Smooth muscle cell (in vitro differentiated cells): ENCODE measurements around the gene ETV6. TPM values are rescaled to one million over a fixed set of nuclear protein-coding genes. Genes with fewer than 3 reads are reported as not detected.

ENCODE experiments used
- DNase-seq: peaks from one replicate; lab custom pipeline; 2025; ENCODE audit not compliant: unreplicated experiment; lab: John Stamatoyannopoulos, UW
- H2AFZ ChIP-seq: fragments of 200-600 bp; sonication (generic); 2 replicates; pipeline ENCODE4 v1.6.0; 2016; ENCODE audit warnings: antibody characterized with exemption, low read depth, mild to moderate bottlenecking
- H3F3A ChIP-seq: fragments of 200-600 bp; sonication (generic); 2 replicates; pipeline ENCODE4 v1.6.0; 2017; ENCODE audit warnings: antibody characterized with exemption, low read depth
- H3K27ac ChIP-seq: fragments of 200-600 bp; sonication (generic); 2 replicates; pipeline ENCODE4 v1.5.1; 2016; ENCODE audit warnings: low read depth, mild to moderate bottlenecking
- H3K27me3 ChIP-seq: fragments of 200-600 bp; sonication (generic); 2 replicates; pipeline ENCODE4 v1.6.1; 2016; ENCODE audit warnings: low read depth, mild to moderate bottlenecking
- H3K36me3 ChIP-seq: fragments of 200-600 bp; sonication (generic); 2 replicates; pipeline ENCODE4 v1.5.1; 2016; ENCODE audit warnings: low read depth
- H3K4me1 ChIP-seq: fragments of 200-600 bp; sonication (generic); 2 replicates; pipeline ENCODE4 v1.5.1; 2016; ENCODE audit warnings: low read depth
- H3K4me2 ChIP-seq: fragments of 200-600 bp; sonication (generic); 2 replicates; pipeline ENCODE4 v1.6.0; 2016; ENCODE audit warnings: mild to moderate bottlenecking
- H3K4me3 ChIP-seq: fragments of 200-600 bp; sonication (generic); 2 replicates; pipeline ENCODE4 v1.5.1; 2016; ENCODE audit warnings: mild to moderate bottlenecking
- H3K79me2 ChIP-seq: fragments of 200-600 bp; sonication (generic); 2 replicates; pipeline ENCODE4 v1.6.0; 2016; ENCODE audit warnings: low read depth, mild to moderate bottlenecking
- H3K9ac ChIP-seq: fragments of 200-600 bp; sonication (generic); 2 replicates; pipeline ENCODE4 v1.6.0; 2016; ENCODE audit warnings: low read depth
- H3K9me3 ChIP-seq: fragments of 200-600 bp; sonication (generic); replicated peaks from 2 replicates; pipeline ENCODE4 v1.5.1; 2016; ENCODE audit warnings: low read depth
- H4K20me1 ChIP-seq: fragments of 200-600 bp; sonication (generic); 2 replicates; pipeline ENCODE4 v1.6.0; 2016; ENCODE audit warnings: low read depth
- CTCF ChIP-seq: fragments of 200-600 bp; sonication (generic); IDR thresholded peaks from 2 replicates; pipeline ENCODE4 v1.5.1; 2017; ENCODE audit warnings: borderline replicate concordance, mild to moderate bottlenecking, antibody characterized with exemption; ENCODE audit not compliant: insufficient read depth, poor library complexity, severe bottlenecking
- whole genome bisulfite sequencing: methylation state at CpG from one replicate; pipeline ENCODE4 v1.1.7; 2016; ENCODE audit warnings: low lambda C conversion rate; 5-methylcytosine and 5-hydroxymethylcytosine counted together
- polyA plus RNA-seq: library from polyadenylated mRNA; unstranded; fragments of >200 nt; fragmentation: Nextera tagmentation; extraction: Ambion mirVana; gene quantifications from 2 replicates; pipeline ENCODE4 v1.2.1, GENCODE V29; 2016
- total RNA-seq: library from RNA; depleted of rRNA; stranded (reverse); fragments of >200 nt; gene quantifications from 2 replicates; pipeline ENCODE4 v1.2.3, GENCODE V29; 2014

ETV6 gene
- total and polyA plus RNA-seq, 2 experiments from 2014 or later: 11.5 to 23.8 TPM

GRCh38 chr12:11715621-11716020 is 66.1 kb downstream of the ETV6 start:
- TF ChIP-seq CTCF: no peak
- peaks cover 56% of the 10 kb centered on the region for H3K79me2 ChIP-seq
- H4K20me1 ChIP-seq: no peaks in the 10 kb centered on the region
- H3K9ac ChIP-seq: no peak overlapping the region
- DNase-seq: no peak
- no peaks in the 10 kb centered on the region for H3K36me3 ChIP-seq
- no peak overlapping the region for H2AFZ ChIP-seq
- H3F3A ChIP-seq: peaks cover 37% of the 10 kb centered on the region
- no peaks in the 10 kb centered on the region for H3K9me3 ChIP-seq
- H3K4me1 ChIP-seq: peaks cover 46% of the 10 kb centered on the region
- no peaks in the 10 kb centered on the region for H3K27me3 ChIP-seq
- 86% methylated on average over 4 of the region's 4 CpGs for WGBS
- peak overlapping the region; percentile 12 for H3K27ac ChIP-seq
- H3K4me3 ChIP-seq: no peak overlapping the region
- no peak overlapping the region for H3K4me2 ChIP-seq

- Histone ChIP-seq H3K27ac (peak overlapping the region; percentile 99), H3K4me1 (peaks cover 44% of the 10 kb centered on the region), H3K4me2 (peak overlapping the region; percentile 73), H3K27me3 (no peaks in the 10 kb centered on the region), H3K79me2 (peaks cover 56% of the 10 kb centered on the region), H2AFZ (no peak overlapping the region), H3F3A (peaks cover 43% of the 10 kb centered on the region), H3K9ac (peak overlapping the region; percentile 83), H3K9me3 (no peaks in the 10 kb centered on the region), H3K36me3 (no peaks in the 10 kb centered on the region), H3K4me3 (no peak overlapping the region), H4K20me1 (no peaks in the 10 kb centered on the region)
- WGBS: 43% methylated on average over 8 of the region's 8 CpGs
- no peak for DNase-seq
- TF ChIP-seq CTCF: no peak
These were observed 67.5 kb downstream of the ETV6 start for GRCh38 chr12:11716794-11717518.

- peak overlapping the region; percentile 99 for H3K27ac ChIP-seq
- WGBS: 14% methylated on average over 8 of the region's 8 CpGs
- H3K79me2 ChIP-seq: peaks cover 56% of the 10 kb centered on the region
- H3K36me3 ChIP-seq: no peaks in the 10 kb centered on the region
- no peaks in the 10 kb centered on the region for H4K20me1 ChIP-seq
- no peak overlapping the region for H3K4me3 ChIP-seq
- DNase-seq: no peak
- H3K4me1 ChIP-seq: peaks cover 41% of the 10 kb centered on the region
- H3K4me2 ChIP-seq: peak overlapping the region; percentile 73
- peak overlapping the region; percentile 83 for H3K9ac ChIP-seq
- no peaks in the 10 kb centered on the region for H3K27me3 ChIP-seq
- H2AFZ ChIP-seq: no peak overlapping the region
- no peak for TF ChIP-seq CTCF
- peaks cover 39% of the 10 kb centered on the region for H3F3A ChIP-seq
- H3K9me3 ChIP-seq: no peaks in the 10 kb centered on the region
These were observed 68.1 kb downstream of the ETV6 start for GRCh38 chr12:11717519-11717961.

- no peak for TF ChIP-seq CTCF
- no peaks in the 10 kb centered on the region for H3K36me3 ChIP-seq
- no peak for DNase-seq
- peaks cover 39% of the 10 kb centered on the region for H3F3A ChIP-seq
- peak overlapping the region; percentile 99 for H3K27ac ChIP-seq
- no peak overlapping the region for H2AFZ ChIP-seq
- peaks cover 41% of the 10 kb centered on the region for H3K4me1 ChIP-seq
- peak overlapping the region; percentile 73 for H3K4me2 ChIP-seq
- peak overlapping the region; percentile 83 for H3K9ac ChIP-seq
- H3K27me3 ChIP-seq: no peaks in the 10 kb centered on the region
- H4K20me1 ChIP-seq: no peaks in the 10 kb centered on the region
- no peaks in the 10 kb centered on the region for H3K9me3 ChIP-seq
- H3K79me2 ChIP-seq: peaks cover 56% of the 10 kb centered on the region
- no peak overlapping the region for H3K4me3 ChIP-seq
- 94% methylated on average over 3 of the region's 3 CpGs for WGBS
These were observed 68.6 kb downstream of the ETV6 start for GRCh38 chr12:11718105-11718504.
